Brain microvascular endothelial cell (primary cell): Measurements from ENCODE around the gene CLEC16A.

Experiments
- DNase-seq: peaks from one replicate; pipeline ENCODE4 v3.0.0-alpha.2; 2020
- H3K27ac ChIP-seq: fragments of 250-450 bp; sonication (Bioruptor Pico); 2 replicates; pipeline ENCODE4 v1.5.1; 2020; ENCODE audit warnings: mild to moderate bottlenecking, moderate library complexity
- H3K27me3 ChIP-seq: fragments of 250-450 bp; sonication (Bioruptor Pico); replicated peaks from 2 replicates; pipeline ENCODE4 v1.5.1; 2020; ENCODE audit warnings: mild to moderate bottlenecking
- H3K36me3 ChIP-seq: fragments of 250-450 bp; sonication (Bioruptor Pico); replicated peaks from 2 replicates; pipeline ENCODE4 v1.5.1; 2020; ENCODE audit warnings: mild to moderate bottlenecking
- H3K4me3 ChIP-seq: 2 replicates; pipeline ENCODE4 v1.5.1; 2011; ENCODE audit warnings: low read depth, mild to moderate bottlenecking, control low read depth, low read length, moderate library complexity
- in situ Hi-C: cut with HindIII; loops from 2 replicates; pipeline ENCODE4 v1.10.0; 2017; ENCODE audit warnings: low sequenced_read_pairs, low pct_ligation_motif_present
- TF ChIP-seq, protein P1 (sequence below): IDR thresholded peaks from 2 replicates; pipeline ENCODE4 v1.5.1; 2011; ENCODE audit warnings: low read depth, mild to moderate bottlenecking, moderate library complexity, low read length, control low read depth, inconsistent platforms; ENCODE audit errors: missing control alignments

Gene CLEC16A

GRCh38 chr16:11078812-11079459 is 134.6 kb downstream of the CLEC16A start:
- no peaks in the 10 kb centered on the region for H3K27me3 ChIP-seq
- H3K27ac ChIP-seq = peak overlapping the region; percentile 98
- TF ChIP-seq, protein P1, sequence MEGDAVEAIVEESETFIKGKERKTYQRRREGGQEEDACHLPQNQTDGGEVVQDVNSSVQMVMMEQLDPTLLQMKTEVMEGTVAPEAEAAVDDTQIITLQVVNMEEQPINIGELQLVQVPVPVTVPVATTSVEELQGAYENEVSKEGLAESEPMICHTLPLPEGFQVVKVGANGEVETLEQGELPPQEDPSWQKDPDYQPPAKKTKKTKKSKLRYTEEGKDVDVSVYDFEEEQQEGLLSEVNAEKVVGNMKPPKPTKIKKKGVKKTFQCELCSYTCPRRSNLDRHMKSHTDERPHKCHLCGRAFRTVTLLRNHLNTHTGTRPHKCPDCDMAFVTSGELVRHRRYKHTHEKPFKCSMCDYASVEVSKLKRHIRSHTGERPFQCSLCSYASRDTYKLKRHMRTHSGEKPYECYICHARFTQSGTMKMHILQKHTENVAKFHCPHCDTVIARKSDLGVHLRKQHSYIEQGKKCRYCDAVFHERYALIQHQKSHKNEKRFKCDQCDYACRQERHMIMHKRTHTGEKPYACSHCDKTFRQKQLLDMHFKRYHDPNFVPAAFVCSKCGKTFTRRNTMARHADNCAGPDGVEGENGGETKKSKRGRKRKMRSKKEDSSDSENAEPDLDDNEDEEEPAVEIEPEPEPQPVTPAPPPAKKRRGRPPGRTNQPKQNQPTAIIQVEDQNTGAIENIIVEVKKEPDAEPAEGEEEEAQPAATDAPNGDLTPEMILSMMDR = no peak
- H3K36me3 ChIP-seq = no peaks in the 10 kb centered on the region
- in situ Hi-C loops = no loop called here
- DNase-seq = peak; percentile 75
- no peak overlapping the region for H3K4me3 ChIP-seq

DNA sequence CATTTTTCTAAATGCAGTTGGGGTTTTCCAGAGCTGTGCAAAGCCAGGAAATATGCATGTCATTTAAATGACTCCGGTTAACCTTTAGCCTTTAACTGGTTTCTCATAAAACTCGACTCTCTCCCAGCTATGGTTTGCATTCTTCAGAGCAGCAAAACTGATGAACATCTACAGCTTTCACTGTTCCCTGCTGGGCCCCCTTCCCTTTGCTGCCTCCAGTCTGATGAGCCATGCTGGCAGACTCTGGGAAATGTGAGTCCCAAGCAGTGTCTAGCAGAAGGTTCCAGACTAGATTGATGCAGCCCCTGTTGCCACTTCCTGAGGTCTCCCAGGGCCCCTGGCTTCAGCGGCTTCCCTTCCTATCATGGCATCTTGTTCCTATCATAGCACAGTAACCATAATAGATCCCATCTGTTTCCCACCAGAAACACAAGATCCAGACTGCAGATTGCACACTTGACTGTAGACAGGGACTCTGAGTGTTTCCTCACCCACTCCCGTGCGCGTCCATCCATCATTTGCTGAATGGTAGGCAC is 135.4 kb downstream of the CLEC16A start:
- in situ Hi-C loops = no loop called here
- Histone ChIP-seq H3K27ac (peak overlapping the region; percentile 98), H3K36me3 (no peaks in the 10 kb centered on the region), H3K4me3 (no peak overlapping the region), H3K27me3 (no peaks in the 10 kb centered on the region)
- DNase-seq = peak; percentile 97
- TF ChIP-seq, protein P1 = peak; percentile 7

GRCh38 chr16:11080327-11080967 is 136.1 kb downstream of the CLEC16A start:
- TF ChIP-seq, protein P1 = no peak
- in situ Hi-C loops = no loop called here
- H3K27me3 ChIP-seq = no peaks in the 10 kb centered on the region

DNA sequence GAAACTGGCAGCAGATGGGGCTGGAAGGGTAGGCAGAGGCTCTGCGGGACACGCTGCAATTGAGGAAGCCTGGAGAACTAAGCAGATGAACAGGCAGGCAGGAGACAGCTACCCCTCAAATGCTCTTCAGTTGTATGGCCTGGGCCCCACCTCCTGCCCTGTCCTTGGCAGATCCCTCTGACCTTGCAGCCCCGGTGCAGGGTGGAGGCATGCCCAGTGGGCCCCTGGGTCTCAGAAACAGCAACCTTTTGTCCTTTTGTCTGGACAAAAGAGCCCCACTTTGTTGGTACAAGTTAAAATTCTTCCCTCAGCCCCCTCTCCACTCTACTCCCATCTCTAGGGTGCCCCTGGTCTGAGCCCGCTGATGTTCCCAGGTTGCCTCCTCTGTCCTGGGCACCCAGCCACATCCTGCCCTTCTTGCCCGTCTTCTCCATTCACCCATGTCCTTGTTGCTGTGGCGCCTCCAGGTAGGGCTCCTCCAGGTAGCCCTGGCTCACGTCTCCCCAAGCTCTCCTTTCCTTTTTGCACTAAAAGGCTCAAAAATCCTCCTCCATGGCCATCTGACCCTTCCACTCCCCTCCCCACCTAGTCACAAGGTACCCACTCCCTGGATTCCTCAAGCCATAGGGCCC is 136.8 kb downstream of the CLEC16A start:
- Histone ChIP-seq H3K27ac (no peak overlapping the region), H3K36me3 (no peaks in the 10 kb centered on the region), H3K4me3 (no peak overlapping the region), H3K27me3 (no peaks in the 10 kb centered on the region)
- DNase-seq = no peak
- TF ChIP-seq, protein P1 = no peak
- in situ Hi-C loops = no loop called here

More at GRCh38 chr16:11080327-11080967, 136.1 kb downstream of the CLEC16A start:
- DNase-seq = no peak
- H3K27ac ChIP-seq = peak overlapping the region; percentile 98
- no peak overlapping the region for H3K4me3 ChIP-seq
- H3K36me3 ChIP-seq = no peaks in the 10 kb centered on the region

DNA sequence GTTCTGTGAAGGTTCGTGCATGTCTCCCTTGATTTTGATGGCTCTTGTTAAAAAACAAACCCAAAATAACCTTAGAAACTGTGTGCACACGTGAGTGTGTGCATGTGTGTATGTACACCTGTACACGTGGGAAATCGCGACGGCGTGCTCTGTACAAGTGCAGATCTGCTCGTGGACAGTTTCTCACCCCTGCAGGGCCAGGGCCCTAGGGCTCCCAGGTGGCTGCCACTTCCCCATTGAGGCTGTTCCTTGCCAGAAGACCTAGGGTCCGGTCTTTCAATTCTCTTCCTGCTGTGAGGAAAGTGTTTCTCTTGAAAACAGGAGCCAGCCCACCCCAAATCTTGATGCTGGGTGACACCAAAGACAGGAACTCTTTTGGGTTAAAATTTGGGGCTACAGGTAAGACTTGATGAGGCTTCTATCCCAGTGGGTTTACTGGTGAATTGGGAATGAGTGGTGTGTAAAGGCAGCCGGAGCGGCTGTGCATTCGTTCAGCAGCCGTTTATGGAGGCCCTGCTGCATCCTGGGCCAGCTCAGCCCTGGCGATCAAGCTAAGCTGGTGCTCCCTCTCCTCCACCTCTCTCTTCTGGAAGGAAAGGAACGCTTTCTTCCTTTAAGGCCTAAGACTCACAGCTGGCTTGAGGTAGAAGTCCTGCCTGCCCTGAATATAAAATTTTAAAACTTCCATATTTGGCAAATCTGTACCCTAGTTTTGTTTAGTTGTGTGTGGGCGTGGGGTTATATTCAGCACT is 137.9 kb downstream of the CLEC16A start:
- H3K4me3 ChIP-seq = no peak overlapping the region
- TF ChIP-seq, protein P1 = no peak
- in situ Hi-C loops = no loop called here
- no peaks in the 10 kb centered on the region for H3K27me3 ChIP-seq
- DNase-seq = no peak
- no peaks in the 10 kb centered on the region for H3K36me3 ChIP-seq
- H3K27ac ChIP-seq = no peak overlapping the region
